H9 (cell line): ENCODE measurements around the gene HOXB1. TPM values are rescaled to one million over a fixed set of nuclear protein-coding genes. Genes with fewer than 3 reads are reported as not detected.

Source experiments
- DNase-seq: peaks from one replicate; pipeline ENCODE4 v3.0.0-alpha.2; 2017
- H2AFZ ChIP-seq: one replicate; pipeline ENCODE4 v1.6.1; 2013; ENCODE audit warnings: mild to moderate bottlenecking, low read length, control low read depth, moderate library complexity
- H2AK5ac ChIP-seq: 2 replicates; pipeline ENCODE4 v1.6.1; 2013; ENCODE audit warnings: low read length, control low read depth, mixed read lengths; ENCODE audit not compliant: insufficient read length
- H2BK120ac ChIP-seq: one replicate; pipeline ENCODE4 v1.6.1; 2013; ENCODE audit warnings: low read depth, mild to moderate bottlenecking, low read length, control low read depth, inconsistent platforms; ENCODE audit not compliant: poor library complexity, severe bottlenecking
- H2BK12ac ChIP-seq: 2 replicates; pipeline ENCODE4 v1.6.1; 2013; ENCODE audit warnings: low read length, control low read depth, mixed read lengths, low read depth; ENCODE audit not compliant: insufficient read length
- H2BK15ac ChIP-seq: 2 replicates; pipeline ENCODE4 v1.6.1; 2013; ENCODE audit warnings: low read depth, low read length, control low read depth
- H2BK20ac ChIP-seq: one replicate; pipeline ENCODE4 v1.6.1; 2013; ENCODE audit warnings: low read depth, mild to moderate bottlenecking, low read length, control low read depth, inconsistent platforms; ENCODE audit not compliant: poor library complexity, severe bottlenecking
- H2BK5ac ChIP-seq: 2 replicates; pipeline ENCODE4 v1.6.1; 2013; ENCODE audit warnings: low read length, control low read depth, mixed read lengths; ENCODE audit not compliant: insufficient read length
- H3K14ac ChIP-seq: 2 replicates; pipeline ENCODE4 v1.6.1; 2013; ENCODE audit warnings: low read length, control low read depth; ENCODE audit not compliant: insufficient read depth
- H3K18ac ChIP-seq: 2 replicates; pipeline ENCODE4 v1.6.1; 2013; ENCODE audit warnings: low read depth, mild to moderate bottlenecking, mixed read lengths, low read length, control low read depth; ENCODE audit not compliant: insufficient read length
- H3K23ac ChIP-seq: 2 replicates; pipeline ENCODE4 v1.6.1; 2013; ENCODE audit warnings: low read length, control low read depth, mixed read lengths, low read depth; ENCODE audit not compliant: insufficient read length
- H3K23me2 ChIP-seq: 2 replicates; pipeline ENCODE4 v1.6.1; 2013; ENCODE audit warnings: low read depth, mild to moderate bottlenecking, mixed read lengths, low read length, control low read depth; ENCODE audit not compliant: insufficient read length, poor library complexity, severe bottlenecking
- H3K27ac ChIP-seq: 2 replicates; pipeline ENCODE4 v1.5.1; 2013; ENCODE audit warnings: low read length, control low read depth, mixed read lengths, low read depth; ENCODE audit not compliant: insufficient read length
- H3K27me3 ChIP-seq: 2 replicates; pipeline ENCODE4 v1.6.1; 2013; ENCODE audit warnings: low read length, control low read depth, inconsistent platforms; ENCODE audit not compliant: insufficient read depth
- H3K4ac ChIP-seq: 2 replicates; pipeline ENCODE4 v1.6.1; 2013; ENCODE audit warnings: low read depth, mild to moderate bottlenecking, control low read depth, inconsistent platforms, low read length, moderate library complexity
- H3K4me1 ChIP-seq: 2 replicates; pipeline ENCODE4 v1.6.1; 2013; ENCODE audit warnings: low read length, control low read depth, inconsistent platforms; ENCODE audit not compliant: insufficient read depth
- H3K4me2 ChIP-seq: 2 replicates; pipeline ENCODE4 v1.6.1; 2013; ENCODE audit warnings: low read length, control low read depth, mixed read lengths; ENCODE audit not compliant: insufficient read length, insufficient read depth
- H3K56ac ChIP-seq: 2 replicates; pipeline ENCODE4 v1.6.1; 2013; ENCODE audit warnings: low read depth, mild to moderate bottlenecking, mixed read lengths, low read length, control low read depth; ENCODE audit not compliant: insufficient read length
- H3K79me1 ChIP-seq: 2 replicates; pipeline ENCODE4 v1.6.1; 2013; ENCODE audit warnings: low read depth, mild to moderate bottlenecking, moderate library complexity, low read length, control low read depth, inconsistent platforms; ENCODE audit not compliant: insufficient read depth, poor library complexity, severe bottlenecking
- H3K79me2 ChIP-seq: 2 replicates; pipeline ENCODE4 v1.6.1; 2013; ENCODE audit warnings: low read length, control low read depth, inconsistent platforms; ENCODE audit not compliant: insufficient read depth
- H3K9ac ChIP-seq: 2 replicates; pipeline ENCODE4 v1.6.1; 2013; ENCODE audit warnings: low read length, control low read depth, mixed read lengths; ENCODE audit not compliant: insufficient read length; ENCODE audit errors: extremely low read depth
- H3K9me3 ChIP-seq: one replicate; pipeline ENCODE4 v1.6.1; 2013; ENCODE audit warnings: low read depth, low read length, inconsistent platforms; ENCODE audit not compliant: control insufficient read depth
- H3T11ph ChIP-seq: one replicate; pipeline ENCODE4 v1.6.1; 2013; ENCODE audit warnings: mild to moderate bottlenecking, low read length, control low read depth, inconsistent platforms
- H4K20me1 ChIP-seq: one replicate; pipeline ENCODE4 v1.6.1; 2013; ENCODE audit not compliant: control insufficient read depth, insufficient read length, insufficient read depth
- H4K5ac ChIP-seq: 2 replicates; pipeline ENCODE4 v1.6.1; 2013; ENCODE audit warnings: low read depth, mild to moderate bottlenecking, mixed read lengths, low read length, control low read depth; ENCODE audit not compliant: insufficient read length
- H4K8ac ChIP-seq: replicated peaks from 2 replicates; pipeline ENCODE4 v1.6.1; 2013; ENCODE audit warnings: low read length, control low read depth, mixed read lengths, low read depth; ENCODE audit not compliant: insufficient read length
- H4K91ac ChIP-seq: 2 replicates; pipeline ENCODE4 v1.6.1; 2013; ENCODE audit warnings: low read depth, mild to moderate bottlenecking, moderate library complexity, mixed read lengths, low read length, control low read depth; ENCODE audit not compliant: insufficient read length
- H3K27ac Mint-ChIP-seq, 3 experiments: 2 replicates in 2 of 3; 3 replicates in 1 of 3; pipeline ENCODE4 v1.8.0; 2020 to 2021; ENCODE audit warnings: mixed read lengths in 3 of 3, mild to moderate bottlenecking in 1 of 3, moderate library complexity in 1 of 3
- H3K27me3 Mint-ChIP-seq: 2 replicates; pipeline ENCODE4 v1.8.0; 2021; ENCODE audit warnings: low read depth, mild to moderate bottlenecking, moderate library complexity, mixed read lengths
- H3K36me3 Mint-ChIP-seq, 3 experiments: 2 replicates in 2 of 3; 3 replicates in 1 of 3; pipeline ENCODE4 v1.8.0; 2020 to 2021; ENCODE audit warnings: low read depth in 3 of 3, mixed read lengths in 3 of 3; ENCODE audit not compliant: insufficient read depth in 1 of 3
- H3K4me1 Mint-ChIP-seq, 2 experiments: 2 replicates each; pipeline ENCODE4 v1.8.0; 2020; ENCODE audit warnings: mixed read lengths in 2 of 2
- H3K4me3 Mint-ChIP-seq, 2 experiments: 2 replicates in 1 of 2; 3 replicates in 1 of 2; pipeline ENCODE4 v1.8.0; 2020 to 2021; ENCODE audit warnings: mild to moderate bottlenecking in 2 of 2, mixed read lengths in 2 of 2, moderate library complexity in 1 of 2
- H3K9me3 Mint-ChIP-seq, 2 experiments: 2 replicates in 1 of 2; 3 replicates in 1 of 2; pipeline ENCODE4 v1.8.0; 2020; ENCODE audit warnings: mild to moderate bottlenecking in 2 of 2, mixed read lengths in 2 of 2, moderate library complexity in 1 of 2
- WGBS: extraction: QIAGEN DNeasy Blood & Tissue Kit; methylation state at CpG from one replicate; pipeline ENCODE4 v1.1.7; 2013; ENCODE audit warnings: missing lambda C conversion rate, low lambda C conversion rate, mixed read lengths; ENCODE audit not compliant: insufficient read length; ENCODE audit errors: extremely low coverage; 5-methylcytosine and 5-hydroxymethylcytosine counted together
- total RNA-seq: library from RNA; stranded (reverse); gene quantifications from 2 replicates; pipeline ENCODE4 v1.2.1, GENCODE V29; 2021
- TF ChIP-seq, protein P1 (sequence below): fragments of 200-600 bp; sonication (generic); conservative IDR thresholded peaks from 3 replicates; pipeline ENCODE4 v1.8.0; 2021; ENCODE audit warnings: antibody characterized with exemption, mild to moderate bottlenecking

HOXB1 gene
- total RNA-seq, 1 experiment from 2014 or later: not detected

- H2AFZ ChIP-seq: no peak overlapping the region
- peaks cover 8% of the 10 kb centered on the region; the same call in 1 of the 2 replicates for H3K4me1 ChIP-seq
Observed at GRCh38 chr17:48527547-48527932, 3.3 kb downstream of the HOXB1 start.

More at GRCh38 chr17:48527547-48527932, 3.3 kb downstream of the HOXB1 start:
- Mint-ChIP-seq H3K27me3 (peaks cover 100% of the 10 kb centered on the region), H3K27ac (no peak overlapping the region), H3K4me1 (peaks cover 29 to 50% of the 10 kb centered on the region in 2 experiments), H3K9me3 (peaks cover 4 to 16% of the 10 kb centered on the region in 2 experiments; a peak in 3 of 5 replicates), H3K36me3 (no peaks in the 10 kb centered on the region), H3K4me3 (peak overlapping the region; percentile 37 to 73)
- Histone ChIP-seq H3K23me2 (no peaks in the 10 kb centered on the region), H3K79me2 (no peaks in the 10 kb centered on the region), H3K9ac (no peak overlapping the region), H2AK5ac (no peak overlapping the region), H3K27me3 (peaks cover 79% of the 10 kb centered on the region; the same call in 1 of the 2 replicates), H2BK12ac (no peak overlapping the region), H3K79me1 (no peaks in the 10 kb centered on the region), H2BK5ac (no peak overlapping the region), H3K56ac (no peak overlapping the region), H3K4me2 (peak overlapping the region; percentile 35), H3K23ac (no peak overlapping the region), H4K8ac (no peak overlapping the region), H3K18ac (no peak overlapping the region), H2BK20ac (no peak overlapping the region), H4K5ac (no peak overlapping the region), H4K20me1 (no peaks in the 10 kb centered on the region), H2BK15ac (no peak overlapping the region), H3K9me3 (no peaks in the 10 kb centered on the region), H3K14ac (0 out of 2 replicates have a peak overlapping the region, but pooled peaks have one; percentile 31), H3T11ph (no peak overlapping the region), H4K91ac (no peak overlapping the region), H3K4ac (no peak overlapping the region), H2BK120ac (no peak overlapping the region), H3K27ac (no peak overlapping the region)
- no CpG with 5 or more reads among the region's 14 CpGs for WGBS
- DNase-seq: no peak
- TF ChIP-seq, protein P1, sequence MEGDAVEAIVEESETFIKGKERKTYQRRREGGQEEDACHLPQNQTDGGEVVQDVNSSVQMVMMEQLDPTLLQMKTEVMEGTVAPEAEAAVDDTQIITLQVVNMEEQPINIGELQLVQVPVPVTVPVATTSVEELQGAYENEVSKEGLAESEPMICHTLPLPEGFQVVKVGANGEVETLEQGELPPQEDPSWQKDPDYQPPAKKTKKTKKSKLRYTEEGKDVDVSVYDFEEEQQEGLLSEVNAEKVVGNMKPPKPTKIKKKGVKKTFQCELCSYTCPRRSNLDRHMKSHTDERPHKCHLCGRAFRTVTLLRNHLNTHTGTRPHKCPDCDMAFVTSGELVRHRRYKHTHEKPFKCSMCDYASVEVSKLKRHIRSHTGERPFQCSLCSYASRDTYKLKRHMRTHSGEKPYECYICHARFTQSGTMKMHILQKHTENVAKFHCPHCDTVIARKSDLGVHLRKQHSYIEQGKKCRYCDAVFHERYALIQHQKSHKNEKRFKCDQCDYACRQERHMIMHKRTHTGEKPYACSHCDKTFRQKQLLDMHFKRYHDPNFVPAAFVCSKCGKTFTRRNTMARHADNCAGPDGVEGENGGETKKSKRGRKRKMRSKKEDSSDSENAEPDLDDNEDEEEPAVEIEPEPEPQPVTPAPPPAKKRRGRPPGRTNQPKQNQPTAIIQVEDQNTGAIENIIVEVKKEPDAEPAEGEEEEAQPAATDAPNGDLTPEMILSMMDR: no peak
